ENCODE results near the gene MAP2K5.

- no peak for TF ChIP-seq POLR2A (IDR thresholded peaks at IDR 0.05; ENCODE audit: extremely low read depth, insufficient read length)
- TF ChIP-seq CTCF (IDR thresholded peaks at IDR 0.05; ENCODE audit: low read depth, low read length) = no peak
These were observed 22.0 kb upstream of the MAP2K5 start for GRCh38 chr15:67520321-67521028.
